DND-41 (cell line): ENCODE results near the gene CHMP5.
A peak's percentile ranks its signal among the peaks of the same experiment; 100 is the strongest.

Source experiments
- ATAC-seq: fragments of 200-7000 bp; cut with Tn5 transposase; 3 replicates; pipeline ENCODE4 v1.9.1; 2021; ENCODE audit warnings: low read depth; ENCODE audit not compliant: insufficient read depth
- DNase-seq: peaks from one replicate; pipeline ENCODE4 v3.0.0-alpha.2; 2020
- H2AFZ ChIP-seq: 2 replicates; pipeline ENCODE4 v1.6.0; 2012; ENCODE audit warnings: low read depth, low read length
- H3K27ac ChIP-seq: 2 replicates; pipeline ENCODE4 v1.5.1; 2012; ENCODE audit warnings: low read length, inconsistent platforms
- H3K27me3 ChIP-seq: fragments of 200-600 bp; sonication (generic); 2 replicates; pipeline ENCODE4 v1.6.0; 2012; ENCODE audit warnings: low read length, mild to moderate bottlenecking, inconsistent platforms; ENCODE audit not compliant: insufficient read depth, poor library complexity
- H3K36me3 ChIP-seq: 2 replicates; pipeline ENCODE4 v1.5.1; 2012; ENCODE audit warnings: low read length, inconsistent platforms; ENCODE audit not compliant: insufficient read depth
- H3K4me1 ChIP-seq: 2 replicates; pipeline ENCODE4 v1.5.1; 2012; ENCODE audit warnings: mild to moderate bottlenecking, low read length; ENCODE audit not compliant: insufficient read depth
- H3K4me2 ChIP-seq: 2 replicates; pipeline ENCODE4 v1.6.0; 2012; ENCODE audit warnings: mild to moderate bottlenecking, moderate library complexity, low read length, inconsistent platforms; ENCODE audit not compliant: insufficient read depth
- H3K4me3 ChIP-seq, 2 experiments: fragments of 200-600 bp in 1 of 2; shearing (Covaris generic) in 1 of 2; 2 replicates each; pipeline ENCODE4 v1.5.1; 2012 to 2016; ENCODE audit warnings: inconsistent platforms in 2 of 2, low read length in 2 of 2, mild to moderate bottlenecking in 2 of 2, low read depth in 1 of 2, moderate library complexity in 1 of 2
- H3K79me2 ChIP-seq: 2 replicates; pipeline ENCODE4 v1.6.0; 2012; ENCODE audit warnings: low read length, inconsistent platforms; ENCODE audit not compliant: insufficient read depth
- H3K9ac ChIP-seq: 2 replicates; pipeline ENCODE4 v1.6.0; 2012; ENCODE audit warnings: low read depth, mild to moderate bottlenecking, inconsistent platforms, low read length, moderate library complexity
- H3K9me3 ChIP-seq: 2 replicates; pipeline ENCODE4 v1.5.1; 2012; ENCODE audit warnings: low read length, moderate library complexity, mild to moderate bottlenecking, inconsistent platforms; ENCODE audit not compliant: insufficient read depth, severe bottlenecking
- H4K20me1 ChIP-seq: 2 replicates; pipeline ENCODE4 v1.6.0; 2012; ENCODE audit warnings: low read length; ENCODE audit not compliant: insufficient read depth
- CTCF ChIP-seq: IDR thresholded peaks from 2 replicates; pipeline ENCODE4 v1.5.1; 2012; ENCODE audit warnings: borderline replicate concordance, low read length, moderate library complexity, mild to moderate bottlenecking; ENCODE audit not compliant: poor library complexity, severe bottlenecking; ENCODE audit errors: extremely low read depth
- EZH2 ChIP-seq: IDR thresholded peaks from 3 replicates; pipeline ENCODE4 v1.6.1; 2012; ENCODE audit warnings: borderline replicate concordance, low read depth, mild to moderate bottlenecking, moderate library complexity, low read length, inconsistent platforms; ENCODE audit not compliant: severe bottlenecking

The CHMP5 gene

GRCh38 chr9:33291901-33292300 is 27.1 kb downstream of the CHMP5 start:
- no peak for TF ChIP-seq CTCF
- no peak for TF ChIP-seq EZH2
- H3K79me2 ChIP-seq, result peaks cover 62% of the 10 kb centered on the region
- peaks cover 33% of the 10 kb centered on the region for H3K36me3 ChIP-seq
- no peak overlapping the region for H2AFZ ChIP-seq
- peak overlapping the region; percentile 62 for H3K4me2 ChIP-seq
- no peak for ATAC-seq
- peaks cover 7% of the 10 kb centered on the region; the same call in 1 of the 2 replicates for H4K20me1 ChIP-seq
- no peaks in the 10 kb centered on the region for H3K27me3 ChIP-seq
- no peak overlapping the region for H3K9ac ChIP-seq
- no peak for DNase-seq
- H3K4me3 ChIP-seq, result no peak overlapping the region
- H3K4me1 ChIP-seq, result peaks cover 44% of the 10 kb centered on the region
- no peak overlapping the region for H3K27ac ChIP-seq
- H3K9me3 ChIP-seq, result no peaks in the 10 kb centered on the region

- no peak for DNase-seq
- peaks cover 52% of the 10 kb centered on the region for H3K36me3 ChIP-seq
- H4K20me1 ChIP-seq, result peaks cover 21% of the 10 kb centered on the region
- H3K27me3 ChIP-seq, result no peaks in the 10 kb centered on the region
- peaks cover 81% of the 10 kb centered on the region for H3K79me2 ChIP-seq
- H3K9me3 ChIP-seq, result no peaks in the 10 kb centered on the region
- no peak for TF ChIP-seq EZH2
- no peak for TF ChIP-seq CTCF
- peaks cover 61% of the 10 kb centered on the region for H3K4me1 ChIP-seq
- H2AFZ ChIP-seq, result no peak overlapping the region
- H3K27ac ChIP-seq, result no peak overlapping the region
- no peak for ATAC-seq
- no peak overlapping the region for H3K9ac ChIP-seq
- H3K4me3 ChIP-seq, result no peak overlapping the region
- H3K4me2 ChIP-seq, result no peak overlapping the region
Measured at GRCh38 chr9:33293782-33294181, 28.9 kb downstream of the CHMP5 start.

GRCh38 chr9:33294670-33295432 is 30.0 kb downstream of the CHMP5 start:
- H2AFZ ChIP-seq, result no peak overlapping the region
- no peaks in the 10 kb centered on the region for H3K9me3 ChIP-seq
- H4K20me1 ChIP-seq, result peaks cover 21% of the 10 kb centered on the region
- TF ChIP-seq EZH2 (no peak), CTCF (no peak)
- peaks cover 63% of the 10 kb centered on the region for H3K36me3 ChIP-seq
- DNase-seq (no peak), ATAC-seq (no peak)
- H3K4me1 ChIP-seq, result peaks cover 54% of the 10 kb centered on the region
- H3K4me2 ChIP-seq, result no peak overlapping the region
- no peak overlapping the region for H3K9ac ChIP-seq
- no peak overlapping the region for H3K27ac ChIP-seq
- H3K27me3 ChIP-seq, result no peaks in the 10 kb centered on the region
- no peak overlapping the region for H3K4me3 ChIP-seq
- peaks cover 92% of the 10 kb centered on the region for H3K79me2 ChIP-seq
